CD4-positive, alpha-beta T cell (primary cell): ENCODE data around the gene INPP5A. TPM values are rescaled to one million over a fixed set of nuclear protein-coding genes. Genes with fewer than 3 reads are reported as not detected.

Experiments
- ATAC-seq: fragments of 200-7000 bp; cut with Tn5 transposase; one replicate; pipeline ENCODE4 v1.10.0; 2022; ENCODE audit warnings: mild to moderate bottlenecking; ENCODE audit not compliant: poor library complexity
- CTCF ChIA-PET: fragments of 350-600 bp; sonication (Branson Sonifier 250); formaldehyde crosslinking; loops from one replicate; lab custom pipeline; 2021; ENCODE audit warnings: antibody characterized with exemption, inconsistent platforms; lab: Charles Lee
- POLR2A ChIA-PET: fragments of 350-600 bp; sonication (Branson Sonifier 250); formaldehyde crosslinking; loops from one replicate; lab custom pipeline; 2021; ENCODE audit warnings: antibody characterized with exemption, inconsistent platforms; lab: Charles Lee
- DNase-seq, 14 experiments: peaks; one replicate each; pipeline ENCODE4 v3.0.0-alpha.2; 2013 to 2020; ENCODE audit warnings: mixed read lengths in 2 of 14
- H3K27ac ChIP-seq, 2 donors: one replicate each; pipeline versions ENCODE4 v1.5.1 to v1.7.0; 2013; ENCODE audit warnings: low read length in 2 of 2, low read depth in 1 of 2, mild to moderate bottlenecking in 1 of 2
- H3K27me3 ChIP-seq, 2 experiments: 1 replicate in 1 of 2; 2 replicates in 1 of 2; pipeline versions ENCODE4 v1.6.1 to v1.7.0; 2013; ENCODE audit warnings: low read length in 2 of 2, control low read depth in 1 of 2, mild to moderate bottlenecking in 1 of 2, moderate library complexity in 1 of 2; ENCODE audit not compliant: insufficient read depth in 2 of 2, control insufficient read depth in 1 of 2
- H3K36me3 ChIP-seq: one replicate; pipeline ENCODE4 v1.6.1; 2013; ENCODE audit warnings: low read length, control low read depth; ENCODE audit not compliant: insufficient read depth
- H3K4me1 ChIP-seq: one replicate; pipeline ENCODE4 v1.6.1; 2013; ENCODE audit warnings: low read length, control low read depth; ENCODE audit not compliant: insufficient read depth
- H3K4me3 ChIP-seq: one replicate; pipeline ENCODE4 v1.5.1; 2013; ENCODE audit warnings: mild to moderate bottlenecking, low read length, moderate library complexity
- H3K9me3 ChIP-seq, 2 experiments: 1 replicate in 1 of 2; 2 replicates in 1 of 2; pipeline versions ENCODE4 v1.6.1 to v1.7.0; 2013; ENCODE audit warnings: low read length in 2 of 2, mild to moderate bottlenecking in 2 of 2, control low read depth in 1 of 2, moderate library complexity in 1 of 2; ENCODE audit not compliant: control insufficient read depth in 1 of 2, insufficient read depth in 1 of 2
- H3K27ac Mint-ChIP-seq: one replicate; pipeline ENCODE4 v1.8.0; 2020; ENCODE audit warnings: mixed read lengths
- H3K27me3 Mint-ChIP-seq: one replicate; pipeline ENCODE4 v1.8.0; 2021; ENCODE audit warnings: mixed read lengths
- H3K36me3 Mint-ChIP-seq: one replicate; pipeline ENCODE4 v1.8.0; 2021; ENCODE audit warnings: low read depth, mixed read lengths
- H3K4me1 Mint-ChIP-seq: one replicate; pipeline ENCODE4 v1.8.0; 2021; ENCODE audit warnings: low read depth, mixed read lengths
- H3K4me3 Mint-ChIP-seq: one replicate; pipeline ENCODE4 v1.8.0; 2020; ENCODE audit warnings: mild to moderate bottlenecking, mixed read lengths
- H3K9me3 Mint-ChIP-seq: one replicate; pipeline ENCODE4 v1.8.0; 2020; ENCODE audit warnings: mixed read lengths
- intact Hi-C, 2 experiments: fragments of 100-400 bp; cut with DNase I in 1 of 2; cut with micrococcal nuclease in 1 of 2; formaldehyde crosslinking; loops; one replicate each; pipeline versions ENCODE4 v1.15.1 to v1.9.0; 2023 to 2025; cut with DNase I, micrococcal nuclease
- total RNA-seq, 174 experiments: library from RNA in 2 of 174; stranded (reverse) in 2 of 174; gene quantifications; one replicate each; pipeline ENCODE4 v1.2.3 and lab custom pipeline; 2021 to 2026
- TF ChIP-seq, protein P1 (sequence below): fragments of 200-600 bp; IDR thresholded peaks from one replicate; pipeline ENCODE4 v1.8.0; 2022; ENCODE audit warnings: antibody characterized with exemption, mild to moderate bottlenecking

The INPP5A gene
- total RNA-seq, 2 experiments from 2014 or later: 22.0 to 24.8 TPM

DNA sequence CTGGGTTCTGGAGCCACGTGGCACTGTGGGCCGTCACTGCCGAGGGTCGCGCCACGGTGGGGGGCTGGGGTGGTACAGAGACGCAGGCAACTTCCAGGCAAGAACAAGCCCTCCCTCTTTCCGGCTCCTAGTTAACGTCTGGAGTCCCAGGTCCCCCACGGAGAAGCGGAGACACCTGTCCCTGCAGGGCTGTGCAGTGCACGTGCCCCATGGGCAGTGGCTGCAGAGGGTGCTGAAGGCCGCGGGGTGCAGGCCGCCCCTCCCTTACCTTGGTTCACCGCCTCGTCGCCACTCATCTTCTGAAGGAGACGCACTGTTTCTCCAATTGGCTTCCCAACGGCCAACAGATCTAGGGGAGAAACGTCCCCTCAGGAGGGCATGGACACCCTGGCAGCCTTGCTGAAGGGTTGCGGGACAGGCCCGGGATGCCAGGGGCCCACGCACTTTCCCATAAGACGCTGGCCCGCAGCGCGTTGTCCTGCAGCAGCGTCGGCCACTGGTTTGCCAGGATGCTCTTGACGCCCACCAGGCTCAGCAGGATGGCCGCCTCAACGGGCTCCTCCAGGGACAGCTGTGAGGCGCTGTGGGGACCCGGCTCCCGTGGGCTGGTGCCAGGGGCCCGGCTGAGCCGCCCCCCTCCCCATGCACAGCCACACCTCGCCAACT is 272.7 kb downstream of the INPP5A start:
- H3K27me3 ChIP-seq: peaks cover 0 to 2% of the 10 kb centered on the region in 2 experiments
- Mint-ChIP-seq H3K4me1 (no peaks in the 10 kb centered on the region), H3K27me3 (peaks cover 1% of the 10 kb centered on the region), H3K27ac (no peak overlapping the region), H3K4me3 (no peak overlapping the region), H3K36me3 (no peaks in the 10 kb centered on the region), H3K9me3 (no peaks in the 10 kb centered on the region)
- no peaks in the 10 kb centered on the region for H3K4me1 ChIP-seq
- intact Hi-C loops: no loop called here
- ChIA-PET CTCF (no interaction called here), POLR2A (no interaction called here)
- ATAC-seq (no peak), DNase-seq (no peak)
- peaks cover 0 to 9% of the 10 kb centered on the region in 2 experiments for H3K9me3 ChIP-seq
- no peaks in the 10 kb centered on the region for H3K36me3 ChIP-seq
- no peak overlapping the region for H3K27ac ChIP-seq
- no peak overlapping the region for H3K4me3 ChIP-seq
- TF ChIP-seq, protein P1, sequence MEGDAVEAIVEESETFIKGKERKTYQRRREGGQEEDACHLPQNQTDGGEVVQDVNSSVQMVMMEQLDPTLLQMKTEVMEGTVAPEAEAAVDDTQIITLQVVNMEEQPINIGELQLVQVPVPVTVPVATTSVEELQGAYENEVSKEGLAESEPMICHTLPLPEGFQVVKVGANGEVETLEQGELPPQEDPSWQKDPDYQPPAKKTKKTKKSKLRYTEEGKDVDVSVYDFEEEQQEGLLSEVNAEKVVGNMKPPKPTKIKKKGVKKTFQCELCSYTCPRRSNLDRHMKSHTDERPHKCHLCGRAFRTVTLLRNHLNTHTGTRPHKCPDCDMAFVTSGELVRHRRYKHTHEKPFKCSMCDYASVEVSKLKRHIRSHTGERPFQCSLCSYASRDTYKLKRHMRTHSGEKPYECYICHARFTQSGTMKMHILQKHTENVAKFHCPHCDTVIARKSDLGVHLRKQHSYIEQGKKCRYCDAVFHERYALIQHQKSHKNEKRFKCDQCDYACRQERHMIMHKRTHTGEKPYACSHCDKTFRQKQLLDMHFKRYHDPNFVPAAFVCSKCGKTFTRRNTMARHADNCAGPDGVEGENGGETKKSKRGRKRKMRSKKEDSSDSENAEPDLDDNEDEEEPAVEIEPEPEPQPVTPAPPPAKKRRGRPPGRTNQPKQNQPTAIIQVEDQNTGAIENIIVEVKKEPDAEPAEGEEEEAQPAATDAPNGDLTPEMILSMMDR: no peak

DNA sequence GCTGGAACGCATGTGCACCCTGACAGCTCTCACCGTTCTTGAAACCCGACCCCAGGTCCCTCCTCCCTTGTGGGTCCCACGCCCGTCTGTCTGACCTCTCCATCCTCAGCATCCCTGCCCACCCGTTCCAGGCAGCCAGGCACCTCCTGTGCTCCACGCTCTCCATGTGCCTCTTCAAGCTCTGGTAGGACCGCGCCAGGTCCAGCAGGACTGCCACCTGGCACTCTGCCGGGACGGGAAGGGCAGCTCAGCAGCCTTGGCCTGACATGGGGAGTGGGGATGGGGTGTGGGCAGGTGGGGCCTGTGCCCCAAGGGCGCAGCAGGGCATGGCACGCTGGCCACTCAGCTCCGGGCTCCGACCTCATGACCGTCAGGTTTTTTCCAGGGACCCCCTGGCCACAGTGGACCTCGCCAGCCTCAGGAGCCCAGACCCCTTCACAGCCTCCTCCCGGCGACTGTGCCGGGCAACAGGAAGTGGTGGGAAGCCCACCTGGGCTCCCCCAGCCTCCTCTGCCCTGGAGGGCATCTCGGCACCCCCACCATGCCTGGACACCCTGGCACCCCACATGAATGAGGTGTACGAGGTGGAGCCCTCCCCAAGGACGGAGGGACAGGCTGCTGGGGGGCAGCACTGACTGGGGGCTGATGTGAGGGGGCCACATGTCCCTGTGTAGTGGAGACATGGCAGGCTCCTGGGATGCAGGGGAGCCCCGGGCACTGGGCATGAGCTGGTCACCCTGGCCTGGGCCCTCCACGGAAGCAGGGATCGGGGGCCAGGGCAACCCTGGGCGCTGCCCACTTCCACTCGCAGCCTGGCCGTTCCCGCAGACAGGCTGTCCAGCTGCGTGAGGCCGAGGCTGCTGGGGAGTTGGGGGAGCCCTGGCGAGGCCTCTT is 273.5 kb downstream of the INPP5A start:
- POLR2A ChIA-PET: no interaction called here
- Histone ChIP-seq H3K27me3 (peaks cover 0 to 2% of the 10 kb centered on the region in 2 experiments), H3K9me3 (peaks cover 0 to 9% of the 10 kb centered on the region in 2 experiments), H3K27ac (no peak overlapping the region), H3K4me1 (no peaks in the 10 kb centered on the region), H3K36me3 (no peaks in the 10 kb centered on the region), H3K4me3 (no peak overlapping the region)
- H3K4me1 Mint-ChIP-seq: no peaks in the 10 kb centered on the region
- no peak overlapping the region for H3K27ac Mint-ChIP-seq
- peaks cover 8% of the 10 kb centered on the region for H3K27me3 Mint-ChIP-seq
- intact Hi-C loops: no loop called here
- H3K9me3 Mint-ChIP-seq: no peaks in the 10 kb centered on the region
- no peaks in the 10 kb centered on the region for H3K36me3 Mint-ChIP-seq
- TF ChIP-seq, protein P1: no peak
- DNase-seq (peak in 1 of 14 experiments; percentile 25), ATAC-seq (no peak)
- no peak overlapping the region for H3K4me3 Mint-ChIP-seq
- CTCF ChIA-PET: no interaction called here

DNA sequence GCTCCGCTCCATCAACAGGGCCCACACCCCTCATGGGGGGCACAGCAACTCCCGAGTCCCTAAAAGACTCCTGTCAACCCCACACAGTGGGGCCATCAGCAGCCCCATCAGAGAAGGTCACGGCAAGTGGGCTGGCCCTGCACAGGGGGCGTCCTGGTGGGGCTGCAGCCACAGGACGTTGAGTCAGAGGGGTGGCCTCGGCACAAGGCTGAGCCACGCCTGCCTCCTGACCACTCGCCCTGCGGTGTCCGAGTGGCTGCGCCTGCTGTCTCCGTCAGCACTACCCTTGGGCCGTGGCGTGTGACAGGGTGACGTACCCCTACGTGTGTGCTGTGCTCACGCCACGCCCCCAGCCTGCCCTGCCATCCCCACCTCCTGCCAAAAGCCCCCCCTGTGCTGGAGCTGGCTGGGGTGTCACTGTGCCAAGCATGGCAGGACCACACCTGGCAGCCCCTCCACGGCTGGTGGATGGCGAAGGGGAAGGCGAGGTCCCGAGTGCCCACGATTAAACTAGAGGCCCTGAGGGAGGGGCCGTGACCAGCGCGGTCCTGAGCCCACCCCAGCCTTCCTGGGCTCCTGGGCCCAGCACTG is 274.4 kb downstream of the INPP5A start:
- ChIA-PET CTCF (no interaction called here), POLR2A (no interaction called here)
- Histone ChIP-seq H3K4me1 (no peaks in the 10 kb centered on the region), H3K4me3 (no peak overlapping the region), H3K27me3 (peaks cover 0 to 5% of the 10 kb centered on the region in 2 experiments), H3K27ac (no peak overlapping the region), H3K36me3 (no peaks in the 10 kb centered on the region), H3K9me3 (peaks cover 0 to 9% of the 10 kb centered on the region in 2 experiments)
- DNase-seq: peak in 1 of 14 experiments; percentile 28
- Mint-ChIP-seq H3K27me3 (peaks cover 18% of the 10 kb centered on the region), H3K27ac (no peak overlapping the region), H3K4me1 (no peaks in the 10 kb centered on the region), H3K4me3 (no peak overlapping the region), H3K36me3 (no peaks in the 10 kb centered on the region), H3K9me3 (no peaks in the 10 kb centered on the region)
- TF ChIP-seq, protein P1: no peak
- no peak for ATAC-seq
- intact Hi-C loops: no loop called here
